Neuronal stem cell (in vitro differentiated cells): ENCODE data around the gene WDR48.
A peak's percentile ranks its signal among the peaks of the same experiment; 100 is the strongest.

Source experiments
- DNase-seq: peaks from one replicate; pipeline ENCODE4 v3.0.0-alpha.2; 2013; ENCODE audit warnings: low spot score
- H2AFZ ChIP-seq: one replicate; pipeline ENCODE4 v1.6.1; 2013; ENCODE audit warnings: mild to moderate bottlenecking, low read length, inconsistent platforms
- H2AK5ac ChIP-seq: 2 replicates; pipeline ENCODE4 v1.6.1; 2013; ENCODE audit warnings: low read depth, mild to moderate bottlenecking, inconsistent platforms, low read length, moderate library complexity, mixed read lengths
- H2BK120ac ChIP-seq: 2 replicates; pipeline ENCODE4 v1.6.1; 2013; ENCODE audit warnings: low read depth, mild to moderate bottlenecking, inconsistent platforms, low read length, moderate library complexity, mixed read lengths
- H2BK12ac ChIP-seq: one replicate; pipeline ENCODE4 v1.6.1; 2013; ENCODE audit warnings: low read length, inconsistent platforms
- H2BK15ac ChIP-seq: 2 replicates; pipeline ENCODE4 v1.6.1; 2013; ENCODE audit warnings: mild to moderate bottlenecking, low read length, inconsistent platforms, mixed read lengths
- H2BK5ac ChIP-seq: one replicate; pipeline ENCODE4 v1.6.1; 2013; ENCODE audit warnings: inconsistent platforms, mild to moderate bottlenecking, low read length, moderate library complexity
- H3K14ac ChIP-seq: one replicate; pipeline ENCODE4 v1.6.1; 2013; ENCODE audit warnings: low read length, inconsistent platforms
- H3K18ac ChIP-seq: 2 replicates; pipeline ENCODE4 v1.6.1; 2013; ENCODE audit warnings: low read length, inconsistent platforms
- H3K23ac ChIP-seq: 2 replicates; pipeline ENCODE4 v1.6.1; 2013; ENCODE audit warnings: low read depth, mild to moderate bottlenecking, mixed read lengths, low read length, inconsistent platforms; ENCODE audit not compliant: poor library complexity
- H3K27ac ChIP-seq: replicated peaks from 3 replicates; pipeline ENCODE4 v1.5.1; 2013; ENCODE audit warnings: low read length, inconsistent platforms
- H3K27me3 ChIP-seq, 3 experiments: 2 replicates each; pipeline ENCODE4 v1.6.1; 2013; ENCODE audit warnings: low read length in 3 of 3, mild to moderate bottlenecking in 2 of 3, inconsistent platforms in 1 of 3, low read depth in 1 of 3, mixed read lengths in 1 of 3, moderate library complexity in 1 of 3; ENCODE audit not compliant: control insufficient read depth in 3 of 3, insufficient read depth in 3 of 3
- H3K36me3 ChIP-seq, 2 donors: replicated peaks in 1 of 2; 2 replicates each; pipeline ENCODE4 v1.6.1; 2013; ENCODE audit warnings: low read length in 2 of 2; ENCODE audit not compliant: control insufficient read depth in 2 of 2, insufficient read depth in 2 of 2
- H3K4ac ChIP-seq: 2 replicates; pipeline ENCODE4 v1.6.1; 2013; ENCODE audit warnings: inconsistent platforms, mild to moderate bottlenecking, low read length, moderate library complexity
- H3K4me1 ChIP-seq, 2 donors: 1 replicate in 1 of 2; 2 replicates in 1 of 2; pipeline ENCODE4 v1.6.1; 2013; ENCODE audit warnings: low read length in 2 of 2, low read depth in 1 of 2; ENCODE audit not compliant: control insufficient read depth in 2 of 2, insufficient read depth in 1 of 2
- H3K4me2 ChIP-seq: one replicate; pipeline ENCODE4 v1.6.1; 2013; ENCODE audit warnings: mild to moderate bottlenecking, low read length, inconsistent platforms; ENCODE audit not compliant: insufficient read depth, poor library complexity, severe bottlenecking
- H3K4me3 ChIP-seq, 2 donors: 2 replicates each; pipeline ENCODE4 v1.5.1; 2013; ENCODE audit warnings: low read length in 2 of 2, mild to moderate bottlenecking in 2 of 2, inconsistent platforms in 1 of 2, moderate library complexity in 1 of 2
- H3K79me1 ChIP-seq: one replicate; pipeline ENCODE4 v1.6.1; 2013; ENCODE audit warnings: low read depth, mild to moderate bottlenecking, inconsistent platforms, low read length, moderate library complexity
- H3K9ac ChIP-seq: one replicate; pipeline ENCODE4 v1.6.1; 2013; ENCODE audit warnings: mild to moderate bottlenecking, low read depth, low read length, inconsistent platforms; ENCODE audit not compliant: poor library complexity
- H3K9me3 ChIP-seq, 2 donors: replicated peaks in 1 of 2; 2 replicates each; pipeline versions ENCODE3 to v1.6.1; 2013; ENCODE audit warnings: low read length in 2 of 2, mild to moderate bottlenecking in 2 of 2, inconsistent platforms in 1 of 2, low read depth in 1 of 2, mixed read lengths in 1 of 2, moderate library complexity in 1 of 2; ENCODE audit not compliant: control insufficient read depth in 2 of 2, insufficient read depth in 1 of 2
- H4K8ac ChIP-seq: one replicate; pipeline ENCODE4 v1.6.1; 2013; ENCODE audit warnings: low read depth, mild to moderate bottlenecking, inconsistent platforms, low read length, moderate library complexity
- H4K91ac ChIP-seq: one replicate; pipeline ENCODE4 v1.6.1; 2013; ENCODE audit warnings: low read length, low read depth, mild to moderate bottlenecking, inconsistent platforms; ENCODE audit not compliant: poor library complexity
- WGBS, 2 donors: extraction: QIAGEN DNeasy Blood & Tissue Kit; methylation state at CpG; one replicate each; pipeline ENCODE4 v1.1.7; 2013; ENCODE audit warnings: missing lambda C conversion rate in 2 of 2, mixed read lengths in 1 of 2; ENCODE audit not compliant: insufficient read length in 2 of 2, insufficient replicate concordance in 1 of 2; ENCODE audit errors: extremely low coverage in 2 of 2; 5-methylcytosine and 5-hydroxymethylcytosine counted together

Gene WDR48

DNA sequence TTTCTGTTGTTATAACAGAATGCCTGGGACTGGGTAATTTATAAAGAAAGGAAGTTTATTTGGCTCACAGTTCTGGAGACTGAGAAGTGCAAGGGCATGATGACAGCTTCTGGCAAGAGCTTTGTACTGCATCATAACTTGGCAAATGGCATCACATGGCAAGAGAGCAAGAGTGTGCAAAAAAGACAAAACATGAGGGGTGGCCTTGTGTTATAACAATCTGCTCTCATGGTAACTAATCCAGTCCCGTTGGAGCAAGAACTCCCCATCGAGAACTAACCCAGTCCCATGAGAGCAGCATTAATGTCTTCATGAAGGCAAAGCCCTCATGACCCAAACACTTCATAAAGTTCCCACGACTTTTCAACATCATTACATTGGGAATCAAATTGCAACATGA lies 23.3 kb upstream of the WDR48 start:
- Histone ChIP-seq H2BK120ac (no peak overlapping the region), H3K27ac (no peak overlapping the region), H2AK5ac (no peak overlapping the region), H3K4me2 (no peak overlapping the region), H3K36me3 (no peaks in the 10 kb centered on the region), H2AFZ (no peak overlapping the region), H3K18ac (no peak overlapping the region), H3K79me1 (no peaks in the 10 kb centered on the region), H4K91ac (no peak overlapping the region), H3K4me3 (no peak overlapping the region), H2BK15ac (no peak overlapping the region), H3K9me3 (no peaks in the 10 kb centered on the region), H3K4ac (no peak overlapping the region), H3K4me1 (peaks cover 5 to 6% of the 10 kb centered on the region in 2 donors), H3K27me3 (no peaks in the 10 kb centered on the region), H3K9ac (no peak overlapping the region), H4K8ac (no peak overlapping the region), H2BK5ac (no peak overlapping the region), H3K23ac (no peak overlapping the region), H3K14ac (no peak overlapping the region), H2BK12ac (no peak overlapping the region)
- no CpG with 5 or more reads among the region's 3 CpGs for WGBS, 2 donors
- no peak for DNase-seq

GRCh38 chr3:39029556-39029955 lies 22.3 kb upstream of the WDR48 start:
- Histone ChIP-seq H2BK120ac (no peak overlapping the region), H2AK5ac (no peak overlapping the region), H2BK5ac (peak overlapping the region; percentile 10), H3K4me2 (no peak overlapping the region), H3K18ac (no peak overlapping the region), H4K8ac (no peak overlapping the region), H3K14ac (no peak overlapping the region), H2AFZ (no peak overlapping the region), H2BK12ac (no peak overlapping the region), H3K23ac (no peak overlapping the region), H3K36me3 (no peaks in the 10 kb centered on the region), H3K9me3 (no peaks in the 10 kb centered on the region), H2BK15ac (no peak overlapping the region), H3K27me3 (no peaks in the 10 kb centered on the region), H3K27ac (peak overlapping the region; percentile 88), H3K9ac (no peak overlapping the region), H3K4me3 (no peak overlapping the region), H4K91ac (no peak overlapping the region), H3K4me1 (peaks cover 5 to 6% of the 10 kb centered on the region in 2 donors), H3K4ac (no peak overlapping the region), H3K79me1 (no peaks in the 10 kb centered on the region)
- peak; percentile 36 for DNase-seq
- WGBS, 2 donors = no CpG with 5 or more reads among the region's 1 CpG

- no peak overlapping the region for H2BK120ac ChIP-seq
- H2AFZ ChIP-seq = no peak overlapping the region
- H3K27ac ChIP-seq = no peak overlapping the region
- H4K8ac ChIP-seq = no peak overlapping the region
- no peaks in the 10 kb centered on the region for H3K4me1 ChIP-seq
- no peak overlapping the region for H3K4me2 ChIP-seq
- no peak overlapping the region for H2AK5ac ChIP-seq
- no peak overlapping the region for H3K4me3 ChIP-seq
- H3K23ac ChIP-seq = no peak overlapping the region
- peaks cover 4 to 5% of the 10 kb centered on the region in 2 donors for H3K9me3 ChIP-seq
- H2BK12ac ChIP-seq = no peak overlapping the region
- H3K79me1 ChIP-seq = no peaks in the 10 kb centered on the region
- H2BK5ac ChIP-seq = no peak overlapping the region
- no peak overlapping the region for H4K91ac ChIP-seq
- no peak overlapping the region for H3K4ac ChIP-seq
- no peak overlapping the region for H3K14ac ChIP-seq
- H2BK15ac ChIP-seq = no peak overlapping the region
- peaks cover 0 to 1% (median 0%) of the 10 kb centered on the region in 3 experiments for H3K27me3 ChIP-seq
- DNase-seq = no peak
- no peaks in the 10 kb centered on the region for H3K36me3 ChIP-seq
- H3K9ac ChIP-seq = no peak overlapping the region
- H3K18ac ChIP-seq = no peak overlapping the region
These were observed 13.7 kb upstream of the WDR48 start for GRCh38 chr3:39038165-39038564.

DNA sequence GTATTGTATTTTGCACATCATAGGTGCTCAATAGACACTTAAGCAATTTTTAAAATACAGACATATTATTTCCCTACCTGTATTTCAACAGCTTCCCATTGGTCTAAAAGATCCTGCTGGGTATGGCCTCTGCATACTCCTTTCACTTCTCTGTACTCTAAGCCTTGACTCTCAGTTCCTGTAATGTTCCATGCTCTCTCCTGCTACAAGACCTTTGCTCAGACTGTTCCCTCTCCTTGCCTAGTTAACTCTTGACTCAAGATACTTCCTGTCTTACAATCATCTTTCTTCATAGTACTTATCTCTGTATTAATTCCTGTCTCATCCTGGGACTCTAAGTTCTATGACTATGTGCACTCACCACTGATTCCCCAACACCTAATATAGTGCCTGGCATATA lies 1.8 kb upstream of the WDR48 start:
- no peak overlapping the region for H4K8ac ChIP-seq

More for the DNA sequence above, 1.8 kb upstream of the WDR48 start:
- Histone ChIP-seq H3K4me2 (no peak overlapping the region), H3K4ac (no peak overlapping the region), H2BK12ac (no peak overlapping the region), H2AK5ac (no peak overlapping the region), H2BK120ac (no peak overlapping the region), H3K79me1 (no peaks in the 10 kb centered on the region), H3K23ac (no peak overlapping the region), H2BK5ac (no peak overlapping the region), H3K9me3 (no peaks in the 10 kb centered on the region), H3K14ac (no peak overlapping the region), H3K4me1 (peaks cover 2 to 6% of the 10 kb centered on the region in 2 donors), H3K4me3 (no peak overlapping the region), H3K27me3 (no peaks in the 10 kb centered on the region), H3K36me3 (no peaks in the 10 kb centered on the region), H3K9ac (no peak overlapping the region), H4K91ac (no peak overlapping the region), H2AFZ (no peak overlapping the region), H3K18ac (no peak overlapping the region), H2BK15ac (no peak overlapping the region), H3K27ac (no peak overlapping the region)
- DNase-seq = no peak
